WTC11 (cell line): ENCODE measurements around the gene MICU2.

ENCODE experiments used
- ATF3 ChIP-seq: sonication (generic); formaldehyde crosslinking; conservative IDR thresholded peaks from 2 replicates; pipeline ENCODE4 v1.8.1; 2022; ENCODE audit warnings: mild to moderate bottlenecking, missing genetic modification reagents
- ATF6 ChIP-seq: sonication (generic); formaldehyde crosslinking; IDR thresholded peaks from 2 replicates; pipeline ENCODE4 v1.8.1; 2023; ENCODE audit warnings: mild to moderate bottlenecking, missing genetic modification reagents
- CREB1 ChIP-seq: sonication (generic); formaldehyde crosslinking; IDR thresholded peaks from 2 replicates; pipeline ENCODE4 v1.8.0; 2023; ENCODE audit warnings: mild to moderate bottlenecking, missing genetic modification reagents
- CTCF ChIP-seq: fragments of 200-600 bp; IDR thresholded peaks from 2 replicates; pipeline ENCODE4 v1.8.0; 2022; ENCODE audit warnings: antibody characterized with exemption
- GABPB1 ChIP-seq: sonication (generic); formaldehyde crosslinking; IDR thresholded peaks from 2 replicates; pipeline ENCODE4 v1.8.1; 2023; ENCODE audit warnings: mild to moderate bottlenecking, missing genetic modification reagents
- JUN ChIP-seq: sonication (generic); formaldehyde crosslinking; IDR thresholded peaks from 2 replicates; pipeline ENCODE4 v1.8.0; 2023; ENCODE audit warnings: mild to moderate bottlenecking, missing genetic modification reagents
- NFATC4 ChIP-seq: fragments of 250-450 bp; sonication (Bioruptor Pico); IDR thresholded peaks from 2 replicates; pipeline ENCODE4 v1.9.0; 2021; ENCODE audit warnings: mild to moderate bottlenecking
- NFYB ChIP-seq: sonication (generic); formaldehyde crosslinking; conservative IDR thresholded peaks from 2 replicates; pipeline ENCODE4 v1.8.0; 2022; ENCODE audit warnings: low read depth, missing genetic modification reagents
- NR1H2 ChIP-seq: sonication (generic); formaldehyde crosslinking; IDR thresholded peaks from 2 replicates; pipeline ENCODE4 v1.9.0; 2021; ENCODE audit warnings: mild to moderate bottlenecking, moderate library complexity, missing genetic modification reagents
- NR2C2 ChIP-seq: sonication (generic); formaldehyde crosslinking; IDR thresholded peaks from 2 replicates; pipeline ENCODE4 v1.8.0; 2022; ENCODE audit warnings: mild to moderate bottlenecking, missing genetic modification reagents
- SMAD4 ChIP-seq: sonication (generic); formaldehyde crosslinking; IDR thresholded peaks from 2 replicates; pipeline ENCODE4 v1.8.0; 2022; ENCODE audit warnings: mild to moderate bottlenecking, missing genetic modification reagents
- USF1 ChIP-seq: sonication (generic); formaldehyde crosslinking; IDR thresholded peaks from 2 replicates; pipeline ENCODE4 v1.8.0; 2022; ENCODE audit warnings: mild to moderate bottlenecking, missing genetic modification reagents
- USF2 ChIP-seq: sonication (generic); formaldehyde crosslinking; IDR thresholded peaks from 2 replicates; pipeline ENCODE4 v1.8.1; 2023; ENCODE audit warnings: mild to moderate bottlenecking, missing genetic modification reagents, moderate library complexity
- ZNF138 ChIP-seq: sonication (generic); formaldehyde crosslinking; conservative IDR thresholded peaks from 2 replicates; pipeline ENCODE4 v1.8.1; 2022; ENCODE audit warnings: mild to moderate bottlenecking, moderate library complexity, missing genetic modification reagents

- no peak for TF ChIP-seq CTCF
- TF ChIP-seq USF2 (CRISPR knock-in tag) = no peak
- TF ChIP-seq SMAD4 (CRISPR knock-in tag) = no peak
- TF ChIP-seq NFATC4 (CRISPR knock-in tag) = no peak
- no peak for TF ChIP-seq CREB1 (CRISPR knock-in tag)
- no peak for TF ChIP-seq USF1 (CRISPR knock-in tag)
- TF ChIP-seq JUN (CRISPR knock-in tag) = no peak
- TF ChIP-seq ZNF138 (CRISPR knock-in tag) = no peak
- TF ChIP-seq ATF6 = no peak
- TF ChIP-seq NFYB = no peak; the same call in 1 of the 2 replicates
- TF ChIP-seq NR2C2 (CRISPR knock-in tag) = no peak
- peak; percentile 66 for TF ChIP-seq GABPB1 (CRISPR knock-in tag)
- TF ChIP-seq ATF3 (CRISPR knock-in tag) = no peak
- no peak for TF ChIP-seq NR1H2 (CRISPR knock-in tag)
Measured at GRCh38 chr13:21603531-21604448, at the start of gene MICU2.
